HG03442 (cell line): ENCODE measurements around the gene AGAP1.
A peak's percentile ranks its signal among the peaks of the same experiment; 100 is the strongest.

ENCODE experiments used
- ATAC-seq: cut with Tn5 transposase; IDR thresholded peaks from one replicate; pipeline ENCODE4 v1.9.1; 2021; ENCODE audit warnings: mild to moderate bottlenecking, moderate library complexity; ENCODE audit not compliant: unreplicated experiment

Gene AGAP1

GRCh38 chr2:235726554-235726953, 232.7 kb downstream of the AGAP1 start:
- no peak for ATAC-seq

- no peak for ATAC-seq
Observed at GRCh38 chr2:235727174-235727573, 233.3 kb downstream of the AGAP1 start.

DNA sequence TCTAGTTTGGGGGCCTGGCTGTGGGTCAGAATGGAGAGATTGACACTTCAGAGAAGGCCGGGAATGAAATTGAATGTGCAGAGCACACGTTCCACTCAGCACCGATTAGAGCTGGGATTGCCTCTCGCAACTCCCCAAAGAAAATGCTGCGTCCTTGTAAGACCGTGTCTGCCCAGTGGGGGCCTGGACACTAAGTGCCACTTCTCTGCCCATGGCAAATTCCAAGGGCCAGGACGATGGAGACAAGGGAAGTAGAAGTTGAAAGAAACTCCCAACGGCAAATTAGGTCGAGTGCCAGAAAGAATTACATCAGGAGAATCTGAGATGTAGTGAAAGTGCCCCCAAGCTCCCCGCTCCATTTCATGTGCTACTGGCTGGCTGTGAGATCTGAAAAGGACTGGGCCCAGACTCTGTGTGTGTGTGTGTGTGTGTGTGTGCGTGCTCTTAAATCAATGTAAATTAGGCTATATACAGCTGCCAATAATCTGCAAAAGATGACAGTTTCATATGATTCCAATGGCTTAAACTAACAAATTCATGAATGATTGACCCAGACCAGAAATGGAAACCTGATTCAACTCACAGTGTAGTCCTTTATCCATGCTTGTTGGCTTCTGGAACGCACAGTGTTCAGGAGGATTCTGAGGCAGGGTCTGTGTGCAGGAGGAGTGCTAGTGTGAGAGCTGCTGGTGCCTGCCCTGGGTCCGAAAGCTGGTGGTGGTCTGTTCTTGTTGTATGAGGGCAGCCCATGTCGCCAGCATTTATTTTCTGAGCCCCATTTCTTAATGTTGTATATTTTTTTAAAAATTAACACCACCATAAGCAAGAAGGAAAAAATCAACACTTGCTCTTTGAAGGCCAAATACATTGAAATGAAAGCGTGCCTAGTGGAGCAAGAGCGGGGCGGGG, 234.3 kb downstream of the AGAP1 start:
- no peak for ATAC-seq

- no peak for ATAC-seq
Observed at GRCh38 chr2:235728800-235729556, 235.1 kb downstream of the AGAP1 start.

DNA sequence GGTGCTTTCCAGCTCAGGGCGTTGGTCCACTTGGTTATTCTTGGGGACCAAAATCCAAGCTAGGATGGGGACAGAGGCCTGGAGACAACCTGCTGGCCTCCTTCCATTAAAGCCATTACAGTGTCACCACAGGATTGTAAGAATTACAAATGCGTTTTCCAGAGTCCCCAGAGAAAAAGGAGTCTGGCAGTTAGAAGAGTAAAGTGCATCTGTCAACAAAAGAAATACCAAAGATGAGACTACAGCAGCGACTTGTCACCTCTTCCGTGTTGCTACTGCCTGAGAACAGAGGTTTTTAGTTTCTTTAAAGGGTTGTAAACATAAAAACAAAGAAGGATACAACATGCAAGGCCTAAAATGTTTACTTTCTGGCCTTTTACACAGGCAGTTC, 235.7 kb downstream of the AGAP1 start:
- no peak for ATAC-seq

- no peak for ATAC-seq
Observed at GRCh38 chr2:235730115-235730514, 236.3 kb downstream of the AGAP1 start.

GRCh38 chr2:235733761-235734160, 239.9 kb downstream of the AGAP1 start:
- ATAC-seq: no peak

DNA sequence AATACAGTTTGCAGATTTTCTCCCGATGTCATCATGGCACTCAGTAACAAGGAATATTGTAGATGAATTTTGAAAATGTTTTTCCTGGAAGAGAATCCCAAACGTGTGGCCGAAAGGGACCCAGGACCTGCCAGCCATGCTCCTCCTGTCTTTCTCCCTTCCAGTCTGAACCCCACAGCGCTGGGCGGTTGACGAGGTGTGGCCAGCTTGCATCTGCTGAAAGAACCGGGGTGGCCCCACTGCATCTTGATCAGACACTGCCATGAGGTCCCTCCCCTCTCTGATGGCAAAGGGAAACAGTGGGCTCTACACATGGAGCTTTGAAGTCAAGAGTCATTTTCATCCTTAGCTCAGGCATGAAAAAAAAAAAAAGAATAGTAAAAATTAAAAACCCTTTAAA, 240.3 kb downstream of the AGAP1 start:
- no peak for ATAC-seq

DNA sequence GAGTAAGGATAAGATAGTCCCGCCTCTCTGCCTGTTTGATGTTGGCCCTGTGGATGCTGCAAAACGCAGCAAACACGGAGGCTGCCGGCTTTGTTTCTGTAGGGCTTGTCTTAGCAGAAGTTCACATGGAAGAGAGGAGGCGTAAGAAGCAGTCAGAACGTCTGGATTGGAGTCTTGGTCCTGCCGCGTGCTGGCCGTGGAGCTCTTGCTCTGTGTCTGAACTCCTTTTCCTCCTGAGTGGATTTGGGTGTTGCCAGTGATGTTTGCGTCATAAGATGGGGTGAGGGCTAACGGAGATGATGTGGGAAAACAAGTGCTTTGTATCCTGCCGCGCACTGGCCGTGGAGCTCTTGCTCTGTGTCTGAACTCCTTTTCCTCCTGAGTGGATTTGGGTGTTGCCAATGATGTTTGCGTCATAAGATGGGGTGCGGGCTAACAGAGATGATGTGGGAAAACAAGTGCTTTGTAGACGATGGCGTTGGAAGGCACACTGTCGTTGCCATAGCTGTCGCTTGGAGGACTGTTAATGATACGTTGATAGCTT, 240.9 kb downstream of the AGAP1 start:
- ATAC-seq: no peak

GRCh38 chr2:235737396-235737795, 243.6 kb downstream of the AGAP1 start:
- no peak for ATAC-seq

DNA sequence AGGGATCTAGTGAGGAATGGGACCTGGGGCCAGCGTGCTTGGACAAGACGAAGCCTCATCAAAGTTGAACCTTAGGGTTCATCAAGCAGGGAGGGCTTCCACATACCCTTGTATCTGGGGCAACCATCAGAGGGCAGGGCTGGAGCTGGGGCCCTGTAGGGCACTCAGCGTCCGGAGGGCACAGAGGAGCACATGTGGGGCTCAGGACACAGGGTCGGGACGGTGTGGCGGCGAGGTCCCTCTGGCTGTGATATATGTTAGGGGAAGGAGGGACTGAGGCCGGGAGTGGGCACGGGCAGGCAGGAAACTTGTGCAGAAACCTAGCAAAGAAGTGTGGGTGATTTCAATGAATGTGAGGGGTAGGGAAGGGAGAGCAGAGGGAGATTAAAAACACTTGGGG, 244.0 kb downstream of the AGAP1 start:
- no peak for ATAC-seq

DNA sequence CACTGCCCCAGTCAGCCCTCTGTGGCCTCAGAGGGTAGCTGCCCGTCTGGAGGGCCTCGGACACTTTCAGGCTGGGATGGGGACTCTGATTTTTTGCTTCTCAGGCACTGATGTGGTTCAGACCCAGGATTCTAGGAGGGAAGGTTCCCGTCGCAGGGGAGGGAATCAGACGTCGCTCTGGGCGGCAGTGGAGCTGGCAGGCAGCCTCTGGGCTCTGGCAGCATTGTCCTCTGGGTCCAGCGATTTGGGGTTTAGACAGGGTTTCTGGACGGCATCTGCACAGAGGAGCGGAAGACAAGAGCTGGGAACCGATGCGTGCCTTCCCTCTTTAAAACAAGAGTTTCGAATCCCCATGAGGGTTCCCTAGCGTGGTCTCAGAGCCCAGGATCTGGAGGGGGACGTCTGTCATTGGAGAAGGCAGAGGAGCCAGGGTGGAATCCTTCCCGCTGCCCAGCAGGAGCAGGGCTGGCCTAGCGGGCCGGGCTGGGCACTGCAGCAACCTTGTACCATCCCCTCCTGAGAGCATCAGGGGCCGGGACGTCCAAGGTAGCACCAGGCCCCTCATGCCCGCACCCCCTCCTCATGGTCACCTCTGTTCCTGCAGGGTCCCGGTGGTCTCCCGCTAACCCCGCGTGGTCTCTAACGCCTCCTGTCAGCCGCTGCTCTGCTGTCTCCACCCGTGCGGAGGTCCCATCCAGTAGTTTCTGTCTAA, 246.0 kb downstream of the AGAP1 start:
- no peak for ATAC-seq

GRCh38 chr2:235740821-235741220, 247.0 kb downstream of the AGAP1 start:
- no peak for ATAC-seq

GRCh38 chr2:235744161-235744560, 250.3 kb downstream of the AGAP1 start:
- ATAC-seq: no peak

GRCh38 chr2:235745597-235745996, 251.8 kb downstream of the AGAP1 start:
- no peak for ATAC-seq

GRCh38 chr2:235746257-235746934, 252.6 kb downstream of the AGAP1 start:
- ATAC-seq: peak; percentile 55

- no peak for ATAC-seq
Observed at GRCh38 chr2:235747001-235747785, 253.3 kb downstream of the AGAP1 start.

GRCh38 chr2:235747786-235748091, 253.9 kb downstream of the AGAP1 start:
- ATAC-seq: no peak

- no peak for ATAC-seq
Observed at GRCh38 chr2:235749121-235749770, 255.4 kb downstream of the AGAP1 start.

DNA sequence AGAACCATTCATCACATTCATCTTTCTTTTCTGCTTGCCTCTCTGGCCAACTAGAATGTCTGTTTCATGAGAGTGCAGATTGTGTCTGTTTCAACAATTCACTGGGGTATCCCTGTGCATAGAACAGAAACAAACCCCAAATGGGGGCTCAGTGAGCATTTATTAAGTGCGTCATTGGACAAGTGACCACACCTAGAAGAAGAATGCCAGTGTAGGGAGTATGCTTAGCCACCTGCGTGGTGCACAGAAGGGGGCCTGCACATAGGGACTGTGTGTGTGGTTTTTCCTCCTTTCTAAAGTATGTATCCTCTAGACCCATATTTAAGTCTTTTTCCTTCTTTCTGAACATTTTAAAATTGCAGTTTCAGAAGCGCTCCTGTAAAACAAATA, 255.9 kb downstream of the AGAP1 start:
- no peak for ATAC-seq
